CD14-positive monocyte (primary cell): ENCODE data around the gene UPF3A. TPM values are rescaled to one million over a fixed set of nuclear protein-coding genes. Genes with fewer than 3 reads are reported as not detected.
A peak's percentile ranks its signal among the peaks of the same experiment; 100 is the strongest.

Experiments used
- DNase-seq, 3 donors: peaks; one replicate each; pipeline ENCODE4 v3.0.0-alpha.2; 2011 to 2022
- H2AFZ ChIP-seq: 2 replicates; pipeline ENCODE4 v1.6.0; 2012; ENCODE audit warnings: mild to moderate bottlenecking, low read depth, low read length, inconsistent platforms; ENCODE audit not compliant: insufficient read depth, poor library complexity, severe bottlenecking
- H3K27ac ChIP-seq, 2 donors: 1 replicate in 1 of 2; 2 replicates in 1 of 2; pipeline ENCODE4 v1.5.1; 2012 to 2013; ENCODE audit warnings: low read length in 2 of 2, control low read depth in 1 of 2, inconsistent platforms in 1 of 2, low read depth in 1 of 2, mild to moderate bottlenecking in 1 of 2
- H3K27me3 ChIP-seq, 2 donors: one replicate each; pipeline versions ENCODE4 v1.6.0 to v1.6.1; 2011 to 2013; ENCODE audit warnings: low read length in 2 of 2; ENCODE audit not compliant: control insufficient read depth in 2 of 2, insufficient read depth in 2 of 2
- H3K36me3 ChIP-seq, 2 donors: replicated peaks in 1 of 2; 1 replicate in 1 of 2; 2 replicates in 1 of 2; pipeline versions ENCODE4 v1.5.1 to v1.6.1; 2012 to 2013; ENCODE audit warnings: low read length in 2 of 2, control low read depth in 1 of 2, inconsistent platforms in 1 of 2, mild to moderate bottlenecking in 1 of 2; ENCODE audit not compliant: insufficient read depth in 2 of 2, control insufficient read depth in 1 of 2
- H3K4me1 ChIP-seq, 2 donors: 1 replicate in 1 of 2; 2 replicates in 1 of 2; pipeline versions ENCODE4 v1.5.1 to v1.6.1; 2012 to 2013; ENCODE audit warnings: low read length in 2 of 2, control low read depth in 1 of 2, inconsistent platforms in 1 of 2, mild to moderate bottlenecking in 1 of 2, moderate library complexity in 1 of 2; ENCODE audit not compliant: insufficient read depth in 2 of 2, control insufficient read depth in 1 of 2
- H3K4me2 ChIP-seq: replicated peaks from 2 replicates; pipeline ENCODE3; 2012; ENCODE audit warnings: low read length, moderate library complexity, mild to moderate bottlenecking; ENCODE audit not compliant: poor library complexity, severe bottlenecking; ENCODE audit errors: extremely low read depth
- H3K4me3 ChIP-seq, 3 experiments: fragments of 200-600 bp in 1 of 3; sonication (generic) in 1 of 3; replicated peaks in 1 of 3; 1 replicate in 2 of 3; 2 replicates in 1 of 3; pipeline ENCODE4 v1.5.1; 2011 to 2013; ENCODE audit warnings: low read length in 3 of 3, mild to moderate bottlenecking in 3 of 3, control low read depth in 2 of 3, low read depth in 2 of 3, inconsistent platforms in 1 of 3, moderate library complexity in 1 of 3
- H3K79me2 ChIP-seq: 2 replicates; pipeline ENCODE4 v1.6.0; 2012; ENCODE audit warnings: mild to moderate bottlenecking, control low read depth, inconsistent platforms, low read length, moderate library complexity; ENCODE audit not compliant: insufficient read depth
- H3K9ac ChIP-seq: 2 replicates; pipeline ENCODE4 v1.6.0; 2017; ENCODE audit warnings: low read length, mild to moderate bottlenecking; ENCODE audit not compliant: insufficient read depth, poor library complexity, severe bottlenecking
- H3K9me3 ChIP-seq, 2 donors: replicated peaks in 1 of 2; 1 replicate in 1 of 2; 2 replicates in 1 of 2; pipeline versions ENCODE4 v1.5.1 to v1.6.1; 2012 to 2013; ENCODE audit warnings: low read length in 2 of 2, control low read depth in 1 of 2; ENCODE audit not compliant: control insufficient read depth in 1 of 2, insufficient read depth in 1 of 2
- H4K20me1 ChIP-seq: 2 replicates; pipeline ENCODE4 v1.6.0; 2012; ENCODE audit warnings: mild to moderate bottlenecking, low read length, control low read depth, moderate library complexity; ENCODE audit not compliant: insufficient read depth
- H3K27ac Mint-ChIP-seq, 7 donors: one replicate each; pipeline ENCODE4 v1.8.0; 2020; ENCODE audit warnings: mild to moderate bottlenecking in 7 of 7, mixed read lengths in 7 of 7, moderate library complexity in 6 of 7, inconsistent platforms in 2 of 7
- H3K27me3 Mint-ChIP-seq, 3 donors: one replicate each; pipeline ENCODE4 v1.8.0; 2021 to 2022; ENCODE audit warnings: low read depth in 3 of 3, mild to moderate bottlenecking in 3 of 3, mixed read lengths in 3 of 3, moderate library complexity in 3 of 3, inconsistent platforms in 1 of 3
- H3K36me3 Mint-ChIP-seq, 2 donors: one replicate each; pipeline ENCODE4 v1.8.0; 2020; ENCODE audit warnings: mixed read lengths in 2 of 2, inconsistent platforms in 1 of 2, mild to moderate bottlenecking in 1 of 2
- H3K4me1 Mint-ChIP-seq: one replicate; pipeline ENCODE4 v1.8.0; 2020; ENCODE audit warnings: mild to moderate bottlenecking, mixed read lengths
- H3K4me3 Mint-ChIP-seq, 2 donors: one replicate each; pipeline ENCODE4 v1.8.0; 2020; ENCODE audit warnings: mild to moderate bottlenecking in 2 of 2, mixed read lengths in 2 of 2, moderate library complexity in 1 of 2
- H3K9me3 Mint-ChIP-seq, 7 donors: one replicate each; pipeline ENCODE4 v1.8.0; 2020 to 2022; ENCODE audit warnings: mixed read lengths in 7 of 7, mild to moderate bottlenecking in 6 of 7, moderate library complexity in 6 of 7, inconsistent platforms in 2 of 7
- WGBS: methylation state at CpG from one replicate; pipeline ENCODE4 v1.1.5; 2013; ENCODE audit warnings: missing lambda C conversion rate; ENCODE audit not compliant: insufficient coverage; 5-methylcytosine and 5-hydroxymethylcytosine counted together
- intact Hi-C, 2 donors: fragments of 100-400 bp; cut with micrococcal nuclease; formaldehyde crosslinking; loops; one replicate each; pipeline versions ENCODE4 v1.15.0 to v1.15.1; 2023
- polyA plus RNA-seq, 3 donors: library from polyadenylated mRNA; depleted of rRNA in 1 of 3; unstranded in 2 of 3; stranded (reverse) in 1 of 3; fragments of 300-500 nt in 2 of 3; fragments of >200 nt in 1 of 3; fragmentation: Illumina TruSeq in 2 of 3; gene quantifications; 1 replicate in 2 of 3; 2 replicates in 1 of 3; pipeline ENCODE4 v1.2.3, GENCODE V29; 2012 to 2021
- TF ChIP-seq, protein P1 (sequence below): fragments of 200-600 bp; IDR thresholded peaks from one replicate; pipeline ENCODE4 v1.8.0; 2022; ENCODE audit warnings: antibody characterized with exemption, mild to moderate bottlenecking

UPF3A gene
- polyA plus RNA-seq, 3 donors, result 6.1 to 39.1 (median 7.0) TPM

DNA sequence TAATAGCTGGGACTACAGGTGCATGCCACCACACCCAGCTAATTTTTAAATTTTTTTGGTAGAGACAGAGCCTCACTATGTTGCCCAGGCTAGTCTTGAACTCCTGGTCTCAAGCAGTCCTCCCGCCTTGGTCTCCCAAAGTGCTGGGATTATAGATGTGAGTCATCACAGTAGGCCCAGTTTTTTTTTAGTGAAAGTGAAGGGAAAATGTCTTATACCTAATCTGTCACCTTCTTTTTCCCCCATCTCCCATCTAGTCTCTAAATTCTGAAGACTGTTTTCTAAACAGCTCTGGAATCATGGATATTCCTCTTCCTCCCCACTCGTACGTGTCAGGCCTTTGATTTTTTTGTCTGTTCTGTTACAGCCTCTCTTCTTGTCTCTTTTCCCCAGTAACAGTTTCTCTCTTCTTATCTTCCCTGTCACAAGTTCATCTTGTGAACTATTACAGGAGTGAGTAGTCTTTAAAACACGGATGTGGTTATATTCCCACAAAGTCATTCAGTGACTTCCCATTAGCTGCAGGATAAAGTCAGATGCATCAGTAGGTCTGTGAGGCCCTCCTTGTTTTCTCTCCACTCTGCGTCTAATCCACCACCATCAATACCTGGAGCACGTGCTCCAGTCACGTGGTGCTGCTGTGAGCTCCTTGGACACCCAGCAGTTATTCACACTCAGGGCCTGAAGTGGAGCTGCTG, 43.8 kb upstream of the UPF3A start:
- H3K9me3 ChIP-seq, result no peaks in the 10 kb centered on the region
- no peak overlapping the region for H3K4me3 ChIP-seq
- TF ChIP-seq, protein P1, sequence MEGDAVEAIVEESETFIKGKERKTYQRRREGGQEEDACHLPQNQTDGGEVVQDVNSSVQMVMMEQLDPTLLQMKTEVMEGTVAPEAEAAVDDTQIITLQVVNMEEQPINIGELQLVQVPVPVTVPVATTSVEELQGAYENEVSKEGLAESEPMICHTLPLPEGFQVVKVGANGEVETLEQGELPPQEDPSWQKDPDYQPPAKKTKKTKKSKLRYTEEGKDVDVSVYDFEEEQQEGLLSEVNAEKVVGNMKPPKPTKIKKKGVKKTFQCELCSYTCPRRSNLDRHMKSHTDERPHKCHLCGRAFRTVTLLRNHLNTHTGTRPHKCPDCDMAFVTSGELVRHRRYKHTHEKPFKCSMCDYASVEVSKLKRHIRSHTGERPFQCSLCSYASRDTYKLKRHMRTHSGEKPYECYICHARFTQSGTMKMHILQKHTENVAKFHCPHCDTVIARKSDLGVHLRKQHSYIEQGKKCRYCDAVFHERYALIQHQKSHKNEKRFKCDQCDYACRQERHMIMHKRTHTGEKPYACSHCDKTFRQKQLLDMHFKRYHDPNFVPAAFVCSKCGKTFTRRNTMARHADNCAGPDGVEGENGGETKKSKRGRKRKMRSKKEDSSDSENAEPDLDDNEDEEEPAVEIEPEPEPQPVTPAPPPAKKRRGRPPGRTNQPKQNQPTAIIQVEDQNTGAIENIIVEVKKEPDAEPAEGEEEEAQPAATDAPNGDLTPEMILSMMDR, result no peak
- H3K36me3 ChIP-seq, result peaks cover 59 to 60% of the 10 kb centered on the region in 2 donors
- H3K4me1 ChIP-seq, result peaks cover 16 to 21% of the 10 kb centered on the region in 2 donors
- WGBS, result 91% methylated on average over 5 of the region's 7 CpGs
- Mint-ChIP-seq H3K4me3 (no peak overlapping the region), H3K9me3 (no peaks in the 10 kb centered on the region), H3K27ac (peak overlapping the region in 2 of 7 donors; percentile 6 to 67), H3K4me1 (peaks cover 15% of the 10 kb centered on the region), H3K36me3 (peaks cover 46 to 52% of the 10 kb centered on the region in 2 donors), H3K27me3 (peaks cover under 1 to 4% (median under 1%) of the 10 kb centered on the region in 3 donors)
- no peak overlapping the region for H3K27ac ChIP-seq
- H2AFZ ChIP-seq, result no peak overlapping the region
- no peaks in the 10 kb centered on the region for H3K27me3 ChIP-seq
- intact Hi-C loops, result no loop called here
- H3K9ac ChIP-seq, result no peak overlapping the region
- DNase-seq, result no peak
- peaks cover 9% of the 10 kb centered on the region for H4K20me1 ChIP-seq
- peaks cover 23% of the 10 kb centered on the region for H3K79me2 ChIP-seq
- no peak overlapping the region for H3K4me2 ChIP-seq

DNA sequence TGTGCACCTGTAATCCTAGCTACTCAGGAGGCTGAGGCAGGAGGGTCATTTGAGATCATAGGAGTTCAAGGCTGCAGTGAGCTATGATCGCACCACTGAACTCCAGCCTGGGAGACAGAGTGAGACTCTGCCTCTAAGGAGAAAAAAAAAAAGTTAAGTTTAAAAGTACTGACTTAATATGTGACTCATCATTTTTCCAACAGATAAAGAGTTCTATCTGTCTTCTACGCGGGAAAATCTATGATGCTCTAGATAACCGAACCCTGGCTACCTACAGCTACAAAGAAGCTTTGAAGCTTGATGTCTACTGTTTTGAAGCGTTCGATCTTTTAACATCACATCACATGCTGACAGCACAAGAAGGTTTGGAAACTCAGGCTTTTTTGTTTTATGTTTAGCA, 39.5 kb upstream of the UPF3A start:
- H3K4me3 ChIP-seq, result no peak overlapping the region
- DNase-seq, result no peak
- peaks cover 98 to 100% of the 10 kb centered on the region in 2 donors for H3K36me3 ChIP-seq
- peaks cover 0 to 2% (median 0%) of the 10 kb centered on the region in 3 donors for H3K27me3 Mint-ChIP-seq
- H3K4me3 Mint-ChIP-seq, result no peak overlapping the region
- H3K4me1 Mint-ChIP-seq, result no peaks in the 10 kb centered on the region
- H2AFZ ChIP-seq, result no peak overlapping the region
- peaks cover 82 to 96% of the 10 kb centered on the region in 2 donors for H3K36me3 Mint-ChIP-seq
- H3K4me1 ChIP-seq, result no peaks in the 10 kb centered on the region
- H3K27me3 ChIP-seq, result no peaks in the 10 kb centered on the region
- no peaks in the 10 kb centered on the region for H3K79me2 ChIP-seq
- intact Hi-C loops, result no loop called here
- no CpG with 5 or more reads among the region's 6 CpGs for WGBS
- H3K27ac ChIP-seq, result no peak overlapping the region
- H3K4me2 ChIP-seq, result no peak overlapping the region
- no peaks in the 10 kb centered on the region for H3K9me3 ChIP-seq
- no peak overlapping the region for H3K27ac Mint-ChIP-seq
- no peak overlapping the region for H3K9ac ChIP-seq
- TF ChIP-seq, protein P1, result no peak
- H4K20me1 ChIP-seq, result no peaks in the 10 kb centered on the region
- H3K9me3 Mint-ChIP-seq, result no peaks in the 10 kb centered on the region
